Thyroid gland (tissue), 4 donors: ENCODE measurements around the gene MYCL. TPM values are rescaled to one million over a fixed set of nuclear protein-coding genes. Genes with fewer than 3 reads are reported as not detected.

Experiments
- DNase-seq, 2 donors: peaks; one replicate each; pipeline ENCODE4 v3.0.0-alpha.2; 2019
- H3K27ac ChIP-seq, 3 donors: fragments of 200-600 bp; sonication (generic); 1 replicate in 2 of 3; 2 replicates in 1 of 3; pipeline ENCODE4 v1.5.1; 2016 to 2019; ENCODE audit warnings: mild to moderate bottlenecking in 1 of 3, moderate library complexity in 1 of 3
- H3K27me3 ChIP-seq: fragments of 200-600 bp; sonication (generic); one replicate; pipeline ENCODE4 v1.5.1; 2019
- H3K36me3 ChIP-seq, 2 donors: fragments of 200-600 bp; sonication (generic); one replicate each; pipeline ENCODE4 v1.5.1; 2016 to 2019
- H3K4me1 ChIP-seq, 2 donors: fragments of 200-600 bp; sonication (generic); one replicate each; pipeline ENCODE4 v1.5.1; 2017 to 2019
- H3K4me3 ChIP-seq, 3 donors: fragments of 200-600 bp; sonication (generic); replicated peaks in 1 of 3; 1 replicate in 2 of 3; 2 replicates in 1 of 3; pipeline ENCODE4 v1.5.1; 2016; ENCODE audit warnings: mild to moderate bottlenecking in 1 of 3
- H3K9me3 ChIP-seq: fragments of 200-600 bp; sonication (generic); one replicate; pipeline ENCODE4 v1.5.1; 2017
- POLR2A ChIP-seq, 2 donors: fragments of 450-650 bp; IDR thresholded peaks; one replicate each; pipeline ENCODE4 v1.6.1; 2017; ENCODE audit warnings: antibody characterized with exemption in 2 of 2, mild to moderate bottlenecking in 2 of 2, moderate library complexity in 1 of 2
- WGBS, 2 donors: methylation state at CpG; one replicate each; pipeline ENCODE4 v1.1.5; 2017; 5-methylcytosine and 5-hydroxymethylcytosine counted together
- intact Hi-C: fragments of 100-400 bp; cut with DNase I; formaldehyde crosslinking; loops from one replicate; pipeline ENCODE4 v1.15.1; 2023
- total RNA-seq, 4 donors: library from RNA; depleted of rRNA; stranded (reverse); fragments of >200 nt; gene quantifications; one replicate each; pipeline ENCODE4 v1.2.3, GENCODE V29; 2016
- TF ChIP-seq, protein P1 (sequence below), 6 experiments: fragments of 200-600 bp in 3 of 6; fragments of 450-650 bp in 3 of 6; sonication (generic) in 3 of 6; IDR thresholded peaks; one replicate each; pipeline ENCODE4 v1.5.1; 2016 to 2019; ENCODE audit warnings: antibody characterized with exemption in 6 of 6, mild to moderate bottlenecking in 2 of 6, inconsistent platforms in 1 of 6, moderate library complexity in 1 of 6

The MYCL gene
- total RNA-seq, 4 donors from 2014 or later: 1.4 to 3.9 (median 3.5) TPM

DNA sequence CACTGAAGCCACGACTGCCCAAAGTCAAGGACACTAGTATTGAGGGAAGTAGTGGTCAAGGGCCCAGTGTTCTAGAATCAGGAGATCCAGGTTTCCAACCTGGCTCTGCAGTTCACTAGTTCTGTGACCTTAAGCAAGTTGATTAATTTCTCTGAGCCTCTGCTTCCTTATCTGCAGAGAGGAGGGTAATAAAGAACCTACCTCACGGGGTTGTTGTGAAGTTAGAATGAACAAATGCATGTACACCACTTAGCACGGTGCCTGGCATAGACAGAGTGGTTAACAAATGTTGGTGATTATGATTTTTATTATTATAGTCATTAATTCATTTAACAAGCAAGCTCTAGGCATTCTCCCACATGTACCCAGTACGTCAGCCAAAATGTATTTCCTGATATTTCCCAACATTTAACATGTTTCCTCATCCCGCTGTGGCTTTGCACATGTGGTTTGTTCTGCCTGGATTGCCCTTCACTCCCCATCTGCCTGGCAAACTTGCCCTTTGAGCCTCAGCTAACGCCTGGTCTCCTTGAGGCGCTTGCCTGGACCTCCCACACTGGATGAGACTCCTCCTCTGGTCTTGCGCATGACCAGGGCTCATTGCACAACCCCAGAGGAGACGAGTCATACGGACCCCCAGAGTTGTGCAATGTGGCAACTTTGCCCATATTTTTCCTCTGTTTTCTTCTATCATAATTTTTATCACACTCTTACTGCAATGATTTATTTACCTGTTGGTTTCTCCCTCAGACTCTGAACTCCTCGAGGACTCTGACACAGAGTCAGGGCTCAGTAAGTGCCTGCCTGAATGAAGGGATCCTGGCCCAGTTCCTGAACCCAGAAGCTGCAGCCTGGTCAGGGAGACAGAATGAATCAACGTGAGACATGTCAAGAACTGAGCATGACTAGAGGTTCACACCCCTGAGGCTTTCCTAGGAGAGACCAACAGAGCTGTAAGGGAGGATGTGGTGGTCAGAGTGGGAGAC, 32.5 kb upstream of the MYCL start:
- Histone ChIP-seq H3K9me3 (no peaks in the 10 kb centered on the region), H3K36me3 (no peaks in the 10 kb centered on the region), H3K4me1 (no peaks in the 10 kb centered on the region), H3K27ac (no peak overlapping the region), H3K27me3 (no peaks in the 10 kb centered on the region), H3K4me3 (no peak overlapping the region)
- DNase-seq: peak; percentile 36 to 45
- intact Hi-C loops: no loop called here
- no peak for TF ChIP-seq POLR2A (IDR thresholded peaks at IDR 0.05)
- TF ChIP-seq, protein P1, sequence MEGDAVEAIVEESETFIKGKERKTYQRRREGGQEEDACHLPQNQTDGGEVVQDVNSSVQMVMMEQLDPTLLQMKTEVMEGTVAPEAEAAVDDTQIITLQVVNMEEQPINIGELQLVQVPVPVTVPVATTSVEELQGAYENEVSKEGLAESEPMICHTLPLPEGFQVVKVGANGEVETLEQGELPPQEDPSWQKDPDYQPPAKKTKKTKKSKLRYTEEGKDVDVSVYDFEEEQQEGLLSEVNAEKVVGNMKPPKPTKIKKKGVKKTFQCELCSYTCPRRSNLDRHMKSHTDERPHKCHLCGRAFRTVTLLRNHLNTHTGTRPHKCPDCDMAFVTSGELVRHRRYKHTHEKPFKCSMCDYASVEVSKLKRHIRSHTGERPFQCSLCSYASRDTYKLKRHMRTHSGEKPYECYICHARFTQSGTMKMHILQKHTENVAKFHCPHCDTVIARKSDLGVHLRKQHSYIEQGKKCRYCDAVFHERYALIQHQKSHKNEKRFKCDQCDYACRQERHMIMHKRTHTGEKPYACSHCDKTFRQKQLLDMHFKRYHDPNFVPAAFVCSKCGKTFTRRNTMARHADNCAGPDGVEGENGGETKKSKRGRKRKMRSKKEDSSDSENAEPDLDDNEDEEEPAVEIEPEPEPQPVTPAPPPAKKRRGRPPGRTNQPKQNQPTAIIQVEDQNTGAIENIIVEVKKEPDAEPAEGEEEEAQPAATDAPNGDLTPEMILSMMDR (IDR thresholded peaks at IDR 0.05): no peak
- WGBS, 2 donors: 72 to 75% methylated on average over 12 of the region's 12 CpGs

DNA sequence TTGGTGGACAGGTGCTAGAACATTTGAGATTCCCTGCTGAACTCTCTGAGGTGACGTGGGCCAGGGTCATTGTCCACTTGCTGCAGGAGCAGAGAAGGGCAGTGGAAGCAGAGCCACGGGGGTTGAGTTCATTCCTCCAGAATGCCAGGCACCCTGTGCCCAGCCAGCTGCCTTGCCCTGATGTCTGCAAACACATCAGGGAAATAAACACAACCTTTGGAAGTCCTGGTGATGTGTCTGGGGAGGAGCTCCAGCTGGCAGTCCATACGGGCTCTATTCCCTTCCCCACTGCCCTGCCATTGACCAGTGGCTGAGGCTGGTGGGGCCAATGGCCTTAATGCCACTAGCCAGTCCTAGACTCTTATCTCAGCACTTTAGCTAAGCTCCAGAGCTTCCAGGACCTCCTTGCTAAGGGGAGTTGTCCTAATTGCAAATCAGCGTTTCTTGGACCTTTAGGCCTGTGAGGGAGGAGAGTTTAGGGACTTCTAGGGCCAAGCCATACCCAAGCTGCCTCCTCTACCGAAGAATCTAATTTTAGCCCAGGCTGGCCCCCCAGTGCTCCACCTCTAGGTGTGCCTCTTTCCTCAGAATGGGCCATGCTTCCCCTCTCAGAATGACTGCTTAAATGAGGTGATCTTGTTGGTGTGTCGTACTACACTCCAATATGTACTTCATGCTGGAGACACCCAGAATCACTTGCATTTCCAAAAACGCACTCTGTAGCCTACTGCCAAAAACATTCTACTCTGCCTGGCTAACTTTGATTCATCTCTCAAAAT, 27.3 kb upstream of the MYCL start:
- no peaks in the 10 kb centered on the region for H3K27me3 ChIP-seq
- H3K9me3 ChIP-seq: no peaks in the 10 kb centered on the region
- TF ChIP-seq, protein P1 (IDR thresholded peaks at IDR 0.05): no peak
- TF ChIP-seq POLR2A (IDR thresholded peaks at IDR 0.05): no peak
- intact Hi-C loops: no loop called here
- no peak for DNase-seq
- no peaks in the 10 kb centered on the region for H3K36me3 ChIP-seq
- WGBS, 2 donors: 75% methylated on average over 6 to 7 of the region's 7 CpGs
- H3K4me1 ChIP-seq: peaks cover 7 to 26% of the 10 kb centered on the region in 2 donors
- H3K4me3 ChIP-seq: no peak overlapping the region
- H3K27ac ChIP-seq: no peak overlapping the region

DNA sequence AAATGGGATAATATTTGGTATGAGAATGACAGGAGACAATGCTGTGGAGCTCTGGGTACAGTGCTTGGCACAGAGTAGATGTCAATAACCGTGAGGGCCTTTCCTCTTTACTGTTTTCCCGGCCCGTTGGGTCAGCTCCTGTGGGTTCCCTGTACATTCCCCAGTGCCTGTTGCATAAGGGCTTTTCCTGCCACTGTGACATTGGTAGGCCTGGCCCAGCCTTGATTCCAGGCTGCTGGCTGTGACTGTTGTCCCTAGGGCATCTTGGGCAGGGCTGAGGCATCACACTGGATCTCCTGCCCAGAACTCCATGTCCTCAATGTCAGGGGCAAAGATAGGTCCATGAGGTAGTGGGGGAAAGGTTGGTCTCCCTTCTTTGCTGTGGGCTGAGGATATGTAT, 25.8 kb upstream of the MYCL start:
- Histone ChIP-seq H3K36me3 (no peaks in the 10 kb centered on the region), H3K27me3 (no peaks in the 10 kb centered on the region), H3K9me3 (no peaks in the 10 kb centered on the region), H3K4me3 (no peak overlapping the region), H3K4me1 (peaks cover 7 to 26% of the 10 kb centered on the region in 2 donors), H3K27ac (peak overlapping the region; percentile 47 to 92 (median 82))
- intact Hi-C loops: no loop called here
- TF ChIP-seq, protein P1 (IDR thresholded peaks at IDR 0.05): no peak
- no peak for TF ChIP-seq POLR2A (IDR thresholded peaks at IDR 0.05)
- DNase-seq: peak; percentile 12 to 25
- 57 to 95% methylated on average over 3 of the region's 3 CpGs for WGBS, 2 donors

DNA sequence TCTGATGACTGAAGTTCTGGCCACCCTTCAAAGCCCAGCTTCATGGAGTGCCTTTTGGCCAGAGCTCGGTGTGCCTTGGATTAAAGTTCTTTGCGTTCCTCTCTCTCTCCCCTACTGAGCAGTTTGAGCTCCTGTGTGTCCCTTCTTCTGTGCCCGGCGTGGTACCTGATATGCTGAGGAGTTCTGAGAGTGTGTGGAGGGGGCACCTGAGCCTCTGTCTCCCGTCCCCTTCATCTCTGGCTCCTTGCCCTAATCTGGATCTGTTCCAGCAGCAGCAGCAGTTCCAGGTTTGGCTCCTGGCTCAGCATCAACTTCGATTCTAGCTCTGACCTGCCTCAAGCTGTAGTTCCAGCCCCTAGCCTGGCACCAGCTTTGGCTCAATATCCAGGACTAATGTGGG, 25.1 kb upstream of the MYCL start:
- no peaks in the 10 kb centered on the region for H3K9me3 ChIP-seq
- TF ChIP-seq, protein P1 (IDR thresholded peaks at IDR 0.05): no peak
- TF ChIP-seq POLR2A (IDR thresholded peaks at IDR 0.05): no peak
- peaks cover 7 to 26% of the 10 kb centered on the region in 2 donors for H3K4me1 ChIP-seq
- peak overlapping the region; percentile 47 to 92 (median 82) for H3K27ac ChIP-seq
- peak; percentile 88 to 93 for DNase-seq
- intact Hi-C loops: no loop called here
- WGBS, 2 donors: 29 to 46% methylated on average over 5 to 6 of the region's 6 CpGs
- H3K27me3 ChIP-seq: no peaks in the 10 kb centered on the region
- H3K36me3 ChIP-seq: no peaks in the 10 kb centered on the region
- H3K4me3 ChIP-seq: no peak overlapping the region
